ENCODE data around the gene CEP41. TPM values are rescaled to one million over a fixed set of nuclear protein-coding genes. Genes with fewer than 3 reads are reported as not detected.

The CEP41 gene
- total RNA-seq, 1 donor from 2014 or later = 34.7 TPM

DNA sequence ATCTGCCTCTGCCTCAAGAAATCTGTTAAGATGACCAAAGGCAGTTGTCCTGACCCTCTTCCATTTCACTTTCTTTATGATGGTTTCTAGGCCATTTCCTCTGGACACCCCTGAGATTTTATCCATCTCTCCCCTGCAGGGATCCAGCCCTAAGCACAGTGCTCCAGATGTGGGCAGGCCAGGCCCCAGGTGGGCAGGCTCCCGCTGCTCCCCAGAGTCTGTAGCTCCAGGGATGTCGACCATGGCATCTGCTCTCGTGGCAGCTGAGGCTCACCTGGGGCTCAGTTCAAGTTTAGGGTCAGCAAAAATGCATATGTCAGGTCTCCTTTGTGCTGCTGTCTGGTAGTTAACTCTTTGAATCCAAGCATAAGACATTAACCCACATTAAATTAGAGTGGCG, 11.8 kb downstream of the CEP41 start:
- Mint-ChIP-seq H3K36me3 (ENCODE audit: unreplicated experiment) (no peaks in the 10 kb centered on the region), H3K4me1 (ENCODE audit: low read depth, unreplicated experiment) (peaks cover 12% of the 10 kb centered on the region), H3K27me3 (ENCODE audit: unreplicated experiment) (peaks cover 3% of the 10 kb centered on the region), H3K9me3 (ENCODE audit: unreplicated experiment) (peaks cover 7% of the 10 kb centered on the region), H3K4me3 (ENCODE audit: unreplicated experiment) (peak overlapping the region; percentile 22), H3K27ac (ENCODE audit: unreplicated experiment) (no peak overlapping the region)
- TF ChIP-seq, protein P1, sequence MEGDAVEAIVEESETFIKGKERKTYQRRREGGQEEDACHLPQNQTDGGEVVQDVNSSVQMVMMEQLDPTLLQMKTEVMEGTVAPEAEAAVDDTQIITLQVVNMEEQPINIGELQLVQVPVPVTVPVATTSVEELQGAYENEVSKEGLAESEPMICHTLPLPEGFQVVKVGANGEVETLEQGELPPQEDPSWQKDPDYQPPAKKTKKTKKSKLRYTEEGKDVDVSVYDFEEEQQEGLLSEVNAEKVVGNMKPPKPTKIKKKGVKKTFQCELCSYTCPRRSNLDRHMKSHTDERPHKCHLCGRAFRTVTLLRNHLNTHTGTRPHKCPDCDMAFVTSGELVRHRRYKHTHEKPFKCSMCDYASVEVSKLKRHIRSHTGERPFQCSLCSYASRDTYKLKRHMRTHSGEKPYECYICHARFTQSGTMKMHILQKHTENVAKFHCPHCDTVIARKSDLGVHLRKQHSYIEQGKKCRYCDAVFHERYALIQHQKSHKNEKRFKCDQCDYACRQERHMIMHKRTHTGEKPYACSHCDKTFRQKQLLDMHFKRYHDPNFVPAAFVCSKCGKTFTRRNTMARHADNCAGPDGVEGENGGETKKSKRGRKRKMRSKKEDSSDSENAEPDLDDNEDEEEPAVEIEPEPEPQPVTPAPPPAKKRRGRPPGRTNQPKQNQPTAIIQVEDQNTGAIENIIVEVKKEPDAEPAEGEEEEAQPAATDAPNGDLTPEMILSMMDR (IDR thresholded peaks at IDR 0.05; ENCODE audit: partially characterized antibody, unreplicated experiment) = no peak
- no peak for DNase-seq

DNA sequence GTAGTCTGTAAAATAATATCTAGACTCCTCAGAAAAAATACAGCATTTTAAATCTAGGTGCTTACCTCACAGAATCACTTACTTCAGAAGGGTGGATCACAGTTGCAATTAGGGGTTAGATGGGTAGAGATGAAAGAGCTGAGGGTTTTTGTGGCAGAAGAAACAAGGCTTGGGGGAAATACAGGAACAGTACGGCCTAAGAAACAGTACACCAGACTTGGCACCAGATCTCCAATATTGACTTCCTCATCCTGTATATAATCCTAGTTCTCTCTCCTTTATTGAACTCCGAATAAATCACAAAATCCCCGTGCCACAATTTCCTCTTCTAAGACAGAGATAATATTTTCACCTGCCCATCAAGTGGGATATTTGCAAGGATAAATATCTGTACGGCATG, 14.3 kb downstream of the CEP41 start:
- TF ChIP-seq, protein P1 (IDR thresholded peaks at IDR 0.05; ENCODE audit: partially characterized antibody, unreplicated experiment) = no peak
- H3K9me3 Mint-ChIP-seq (ENCODE audit: unreplicated experiment) = peaks cover 7% of the 10 kb centered on the region
- H3K27ac Mint-ChIP-seq (ENCODE audit: unreplicated experiment) = peak overlapping the region; percentile 23

DNA sequence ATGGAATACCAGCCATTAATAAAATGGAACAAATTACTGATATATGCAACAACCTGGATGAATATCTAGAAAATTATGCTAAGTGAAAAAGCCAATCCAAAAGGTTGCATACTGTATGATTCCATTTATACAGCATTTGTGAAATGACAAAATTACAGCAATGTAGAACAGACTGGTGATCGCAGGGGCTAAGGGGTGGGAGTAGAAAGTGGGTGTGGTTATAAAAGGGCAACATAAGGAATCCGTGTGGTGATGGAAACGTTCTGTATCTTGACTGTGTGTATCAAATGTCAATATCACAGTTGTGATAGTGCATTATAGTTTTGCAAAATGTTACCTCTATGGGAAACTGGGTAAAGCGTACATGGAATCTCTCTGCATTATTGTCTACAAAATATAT, 15.0 kb downstream of the CEP41 start:
- H3K27me3 Mint-ChIP-seq (ENCODE audit: unreplicated experiment) = peaks cover 3% of the 10 kb centered on the region
- H3K27ac Mint-ChIP-seq (ENCODE audit: unreplicated experiment) = no peak overlapping the region
- TF ChIP-seq, protein P1 (IDR thresholded peaks at IDR 0.05; ENCODE audit: partially characterized antibody, unreplicated experiment) = no peak
- peaks cover 7% of the 10 kb centered on the region for H3K9me3 Mint-ChIP-seq (ENCODE audit: unreplicated experiment)
- no peak overlapping the region for H3K4me3 Mint-ChIP-seq (ENCODE audit: unreplicated experiment)
- H3K4me1 Mint-ChIP-seq (ENCODE audit: low read depth, unreplicated experiment) = peaks cover 20% of the 10 kb centered on the region
- H3K36me3 Mint-ChIP-seq (ENCODE audit: unreplicated experiment) = no peaks in the 10 kb centered on the region
- DNase-seq = no peak

More for the DNA sequence above, 14.3 kb downstream of the CEP41 start:
- Mint-ChIP-seq H3K4me1 (ENCODE audit: low read depth, unreplicated experiment) (peaks cover 20% of the 10 kb centered on the region), H3K4me3 (ENCODE audit: unreplicated experiment) (no peak overlapping the region), H3K36me3 (ENCODE audit: unreplicated experiment) (no peaks in the 10 kb centered on the region), H3K27me3 (ENCODE audit: unreplicated experiment) (peaks cover 3% of the 10 kb centered on the region)
- DNase-seq = no peak

DNA sequence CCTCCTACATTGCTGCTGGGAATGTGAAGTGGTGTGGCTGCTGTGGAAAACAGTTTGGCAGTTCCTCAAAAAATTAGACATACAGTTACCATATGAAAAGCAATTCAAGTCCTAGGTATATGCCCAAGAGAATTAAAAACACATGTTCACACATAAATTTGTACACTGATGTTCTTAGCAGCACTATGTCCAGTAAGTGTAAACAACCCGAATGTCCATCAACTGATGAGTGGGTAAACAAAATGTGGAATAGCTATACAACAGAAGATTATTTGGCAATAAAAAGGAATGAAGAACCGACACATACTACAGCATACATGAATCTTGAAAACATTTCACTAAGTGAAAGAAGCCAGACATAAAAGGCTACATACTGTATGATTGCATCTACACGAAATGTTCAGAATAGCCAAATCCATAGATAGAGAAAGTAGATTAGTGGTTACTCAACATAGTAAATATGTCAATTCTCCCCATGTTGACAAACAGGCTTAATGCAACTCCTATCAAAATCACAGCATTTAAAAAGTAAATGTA, 17.2 kb downstream of the CEP41 start:
- no peaks in the 10 kb centered on the region for H3K36me3 Mint-ChIP-seq (ENCODE audit: unreplicated experiment)
- H3K9me3 Mint-ChIP-seq (ENCODE audit: unreplicated experiment) = peaks cover 2% of the 10 kb centered on the region
- TF ChIP-seq, protein P1 (IDR thresholded peaks at IDR 0.05; ENCODE audit: partially characterized antibody, unreplicated experiment) = no peak
- no peak overlapping the region for H3K4me3 Mint-ChIP-seq (ENCODE audit: unreplicated experiment)
- H3K4me1 Mint-ChIP-seq (ENCODE audit: low read depth, unreplicated experiment) = peaks cover 20% of the 10 kb centered on the region
- DNase-seq = no peak
- H3K27me3 Mint-ChIP-seq (ENCODE audit: unreplicated experiment) = peaks cover 3% of the 10 kb centered on the region
- H3K27ac Mint-ChIP-seq (ENCODE audit: unreplicated experiment) = no peak overlapping the region

DNA sequence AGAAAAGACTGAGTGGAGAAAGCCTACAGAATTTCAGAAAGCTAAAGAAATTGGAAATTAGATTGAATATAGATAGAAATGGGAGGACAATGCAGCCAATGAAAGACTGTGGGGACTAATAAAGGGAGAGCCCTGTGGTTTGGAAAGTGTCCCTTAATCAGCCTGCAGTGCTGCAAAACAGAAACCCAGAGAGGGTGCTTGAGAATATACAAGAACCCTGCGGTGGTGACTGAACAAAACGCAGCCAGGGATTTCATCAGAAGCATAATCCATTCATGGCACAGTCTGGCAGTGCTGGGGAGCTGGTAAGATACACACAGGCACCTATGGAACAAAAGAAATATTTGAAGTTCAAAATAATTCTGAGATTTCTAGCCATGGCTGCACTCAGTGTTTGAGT, 19.1 kb downstream of the CEP41 start:
- peaks cover 17% of the 10 kb centered on the region for H3K4me1 Mint-ChIP-seq (ENCODE audit: low read depth, unreplicated experiment)
- no peak overlapping the region for H3K4me3 Mint-ChIP-seq (ENCODE audit: unreplicated experiment)
- no peak for DNase-seq
- TF ChIP-seq, protein P1 (IDR thresholded peaks at IDR 0.05; ENCODE audit: partially characterized antibody, unreplicated experiment) = no peak
- H3K27ac Mint-ChIP-seq (ENCODE audit: unreplicated experiment) = no peak overlapping the region
- no peaks in the 10 kb centered on the region for H3K36me3 Mint-ChIP-seq (ENCODE audit: unreplicated experiment)
- peaks cover under 1% of the 10 kb centered on the region for H3K9me3 Mint-ChIP-seq (ENCODE audit: unreplicated experiment)
- H3K27me3 Mint-ChIP-seq (ENCODE audit: unreplicated experiment) = peaks cover 3% of the 10 kb centered on the region
